Stimulated activated CD4-positive, alpha-beta T cell treated with anti-CD3 and anti-CD28 coated beads, TNF-alpha, amount 100 ng/mL, for 24 hours (primary cell): Measurements from ENCODE around the gene ATP5ME.

Experiments
- DNase-seq, 3 experiments: peaks; one replicate each; pipeline ENCODE4 v3.0.0-alpha.2; 2020; ENCODE audit warnings: low read depth in 3 of 3

ATP5ME gene

GRCh38 chr4:684623-685327, 10.7 kb upstream of the ATP5ME start:
- DNase-seq = no peak

GRCh38 chr4:683982-684622, 10.0 kb upstream of the ATP5ME start:
- no peak for DNase-seq

- no peak for DNase-seq
These were observed 9.3 kb upstream of the ATP5ME start for GRCh38 chr4:683247-683897.

- no peak for DNase-seq
These were observed 8.6 kb upstream of the ATP5ME start for GRCh38 chr4:682490-683172.

GRCh38 chr4:681736-682451, 7.8 kb upstream of the ATP5ME start:
- no peak for DNase-seq

- DNase-seq = no peak
These were observed 7.0 kb upstream of the ATP5ME start for GRCh38 chr4:680928-681645.

- no peak for DNase-seq
These were observed 6.5 kb upstream of the ATP5ME start for GRCh38 chr4:680551-680927.

GRCh38 chr4:680091-680490, 6.0 kb upstream of the ATP5ME start:
- no peak for DNase-seq

GRCh38 chr4:679629-680028, 5.6 kb upstream of the ATP5ME start:
- DNase-seq = no peak

GRCh38 chr4:679104-679481, 5.0 kb upstream of the ATP5ME start:
- no peak for DNase-seq

- DNase-seq = no peak
These were observed 4.4 kb upstream of the ATP5ME start for GRCh38 chr4:678331-679103.

- peak in 1 of 3 experiments; percentile 41 for DNase-seq
These were observed 3.6 kb upstream of the ATP5ME start for GRCh38 chr4:677431-678293.

- no peak for DNase-seq
These were observed 2.8 kb upstream of the ATP5ME start for GRCh38 chr4:676871-677235.

- no peak for DNase-seq
These were observed 2.1 kb upstream of the ATP5ME start for GRCh38 chr4:675980-676870.

GRCh38 chr4:675036-675882, 1.2 kb upstream of the ATP5ME start:
- no peak for DNase-seq

GRCh38 chr4:673349-674091, 556 bp downstream of the ATP5ME start:
- DNase-seq = no peak

- DNase-seq = no peak
These were observed 2.3 kb downstream of the ATP5ME start for GRCh38 chr4:671769-672168.
